ENCODE results near the gene PRDM4.

PRDM4 gene, protein sequence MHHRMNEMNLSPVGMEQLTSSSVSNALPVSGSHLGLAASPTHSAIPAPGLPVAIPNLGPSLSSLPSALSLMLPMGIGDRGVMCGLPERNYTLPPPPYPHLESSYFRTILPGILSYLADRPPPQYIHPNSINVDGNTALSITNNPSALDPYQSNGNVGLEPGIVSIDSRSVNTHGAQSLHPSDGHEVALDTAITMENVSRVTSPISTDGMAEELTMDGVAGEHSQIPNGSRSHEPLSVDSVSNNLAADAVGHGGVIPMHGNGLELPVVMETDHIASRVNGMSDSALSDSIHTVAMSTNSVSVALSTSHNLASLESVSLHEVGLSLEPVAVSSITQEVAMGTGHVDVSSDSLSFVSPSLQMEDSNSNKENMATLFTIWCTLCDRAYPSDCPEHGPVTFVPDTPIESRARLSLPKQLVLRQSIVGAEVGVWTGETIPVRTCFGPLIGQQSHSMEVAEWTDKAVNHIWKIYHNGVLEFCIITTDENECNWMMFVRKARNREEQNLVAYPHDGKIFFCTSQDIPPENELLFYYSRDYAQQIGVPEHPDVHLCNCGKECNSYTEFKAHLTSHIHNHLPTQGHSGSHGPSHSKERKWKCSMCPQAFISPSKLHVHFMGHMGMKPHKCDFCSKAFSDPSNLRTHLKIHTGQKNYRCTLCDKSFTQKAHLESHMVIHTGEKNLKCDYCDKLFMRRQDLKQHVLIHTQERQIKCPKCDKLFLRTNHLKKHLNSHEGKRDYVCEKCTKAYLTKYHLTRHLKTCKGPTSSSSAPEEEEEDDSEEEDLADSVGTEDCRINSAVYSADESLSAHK

DNA sequence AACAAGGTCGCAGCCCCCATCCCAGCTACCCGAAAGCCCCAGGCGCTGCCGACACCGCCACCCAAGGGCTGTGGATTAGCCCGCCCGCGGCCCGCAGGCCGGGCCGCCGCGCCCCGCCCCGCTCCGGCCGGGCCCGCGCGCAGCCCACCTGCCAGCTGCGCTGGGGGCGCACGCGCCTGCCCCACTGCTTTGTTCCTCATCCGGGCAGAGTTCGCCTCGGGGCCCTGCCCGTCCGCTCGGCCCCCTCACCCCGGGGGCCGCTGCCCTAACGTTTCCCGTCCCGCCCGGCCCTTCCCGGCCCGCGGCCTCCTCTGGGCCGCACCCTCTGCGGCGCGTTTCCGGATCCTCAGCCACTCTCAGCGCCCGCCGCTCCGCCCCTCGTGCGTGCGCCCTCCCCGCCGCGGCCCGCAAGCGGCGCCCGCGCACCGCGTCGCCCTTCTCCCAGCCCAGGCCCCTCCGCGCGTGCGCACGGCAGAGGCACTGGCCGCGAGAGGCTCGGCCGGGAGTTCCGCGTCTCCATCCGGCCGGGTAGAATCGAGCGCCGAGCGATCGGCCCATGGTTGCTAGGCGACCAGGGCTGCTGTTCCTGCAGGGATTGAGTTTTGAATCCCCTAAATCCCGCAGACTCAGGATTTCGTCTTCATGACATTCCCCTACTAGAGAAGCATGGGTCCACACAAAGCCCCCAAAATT is at the start of gene PRDM4:
Gene PRDM4 (minus strand): TSS at position 329 of the 693 bp plus-strand sequence. CDS start 622 bp downstream, outside the sequence.
- peak; percentile 48 for DNase-seq

DNA sequence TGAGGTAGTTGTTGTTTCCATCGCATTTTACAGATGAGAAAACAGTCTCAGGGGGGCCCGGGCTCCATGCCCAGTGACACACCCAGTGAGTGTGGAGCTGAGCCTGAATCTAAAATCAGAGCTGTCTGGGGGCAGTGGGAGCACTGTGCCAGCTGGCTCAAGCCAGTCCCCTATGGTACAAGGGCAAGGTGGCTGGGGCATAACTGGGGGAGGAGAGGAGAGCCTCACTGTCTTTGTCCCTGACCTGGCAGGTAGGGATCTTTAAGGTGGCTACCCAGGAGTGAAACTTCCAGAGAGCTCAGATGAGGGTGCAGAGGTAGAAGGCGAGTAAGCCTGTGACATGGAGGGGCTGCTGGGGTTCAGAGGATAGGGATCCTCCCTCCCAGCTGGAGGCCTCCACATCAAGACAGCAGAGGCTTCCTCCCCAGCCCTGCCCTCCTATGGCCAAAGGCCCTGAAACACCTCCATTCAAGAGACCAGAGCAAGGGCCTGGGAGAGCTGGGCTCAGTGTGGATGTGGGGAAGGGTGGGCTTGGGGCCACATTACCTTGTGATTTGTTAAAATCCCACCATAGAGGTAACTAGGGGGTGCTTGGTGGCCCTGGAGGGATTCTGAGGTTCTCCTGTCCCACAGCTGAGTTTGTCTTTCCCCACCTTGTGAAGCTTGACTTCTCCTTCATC is 46.7 kb upstream of the PRDM4 start:
- no peak for DNase-seq

DNA sequence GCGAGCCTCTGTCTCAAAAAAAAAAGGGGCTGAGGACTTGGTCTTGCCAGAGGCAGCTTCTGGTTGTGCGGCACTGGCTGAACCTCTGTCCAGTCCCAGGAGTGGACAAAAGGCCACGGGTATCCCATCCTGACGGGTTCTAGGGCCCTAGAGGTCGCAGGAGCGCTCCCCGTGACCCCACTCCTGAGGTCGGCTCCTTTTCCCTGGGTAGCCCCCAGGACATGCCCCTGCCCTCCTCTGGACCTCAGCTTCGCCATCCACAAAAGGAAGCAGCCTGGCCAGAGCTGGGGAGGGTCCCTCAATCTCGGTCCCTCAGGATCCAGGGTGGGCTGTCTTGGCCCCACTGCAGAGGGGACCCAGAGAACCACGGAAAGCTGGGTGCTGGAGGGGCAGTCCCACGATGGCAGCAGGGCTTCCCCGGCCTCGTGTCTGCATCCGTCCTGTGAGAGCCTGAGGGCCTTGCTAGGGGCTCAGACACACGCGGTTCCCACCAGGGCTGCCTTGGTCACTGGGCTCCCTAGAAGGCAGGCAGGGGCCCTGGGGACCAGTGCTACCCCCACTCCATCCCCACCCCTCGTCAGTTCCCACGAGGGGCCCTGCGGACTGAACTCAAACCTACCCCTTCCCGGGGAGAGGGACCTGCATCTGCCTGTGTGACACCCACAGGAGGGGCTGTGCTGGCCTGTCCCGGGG is 44.7 kb upstream of the PRDM4 start:
- no peak for DNase-seq

DNA sequence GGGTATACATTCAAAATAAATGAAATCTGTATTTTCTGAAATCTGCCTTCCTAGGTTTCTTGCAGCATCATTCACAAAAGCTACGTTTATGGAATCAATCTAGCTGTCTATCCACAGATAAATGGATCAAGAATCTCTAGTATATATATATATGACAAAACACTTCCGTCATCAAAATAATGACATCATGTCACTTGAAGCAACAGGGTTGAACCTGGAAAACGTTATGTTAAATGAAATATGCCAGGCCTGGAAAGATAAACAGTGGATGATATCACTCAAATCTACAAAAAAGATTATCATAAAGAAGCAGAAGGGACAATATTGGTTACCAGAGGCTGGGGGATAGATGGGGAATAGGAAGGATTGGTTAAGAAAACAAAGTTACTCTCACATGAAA is 42.2 kb upstream of the PRDM4 start:
- no peak for DNase-seq

DNA sequence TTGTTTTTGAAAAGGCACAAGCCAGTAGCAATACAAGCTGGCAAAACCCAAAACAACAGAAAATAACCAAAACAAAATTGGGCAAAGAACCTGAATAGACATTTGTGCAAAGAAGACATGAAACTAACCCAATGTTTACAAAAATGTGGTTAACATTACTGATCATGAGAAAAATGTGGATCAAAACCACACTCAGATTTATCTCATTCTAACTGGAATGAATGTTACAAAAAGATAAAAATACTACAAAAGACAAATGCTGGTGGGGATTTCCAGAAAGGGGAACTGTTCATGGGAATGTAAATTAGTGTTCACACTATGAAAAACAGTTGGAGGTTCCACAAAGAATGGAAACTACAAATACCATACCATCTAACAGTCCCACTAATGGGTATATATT is 40.2 kb upstream of the PRDM4 start:
- DNase-seq = no peak

DNA sequence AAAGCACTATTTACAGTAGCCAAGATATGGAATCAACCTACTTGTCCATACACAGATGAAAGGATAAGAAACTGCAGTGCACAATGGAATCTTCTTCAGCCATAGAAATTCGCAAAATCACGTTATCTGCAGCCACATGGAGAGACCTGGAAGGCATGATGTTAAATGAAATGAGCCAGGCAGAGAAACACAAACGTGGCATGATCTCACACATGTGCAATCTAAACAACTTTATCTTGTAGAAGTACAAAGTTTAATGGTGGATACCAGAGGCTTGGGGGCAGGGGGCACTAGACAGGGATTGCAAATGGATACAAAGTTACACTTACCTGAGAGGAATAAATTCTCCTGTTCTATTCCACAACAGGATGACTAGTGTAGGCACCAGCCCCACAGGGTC is 37.6 kb upstream of the PRDM4 start:
- no peak for DNase-seq

DNA sequence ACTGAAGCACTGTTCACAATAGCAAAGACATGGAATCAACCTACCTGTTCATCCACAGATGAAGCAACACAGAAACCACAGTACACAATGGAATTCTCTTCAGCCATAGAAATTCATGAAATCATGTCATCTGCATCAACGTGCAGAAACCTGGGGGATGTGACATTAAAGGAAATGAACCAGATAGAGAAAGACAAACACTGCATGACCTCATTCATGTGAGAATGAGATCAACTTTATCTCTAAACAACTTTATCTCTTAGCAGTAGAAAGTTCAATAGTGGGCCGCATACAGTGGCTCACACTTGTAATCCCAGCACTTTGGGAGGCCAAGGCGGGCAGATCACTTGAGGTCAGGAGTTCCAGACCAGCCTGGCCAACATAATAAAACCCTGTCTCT is 33.5 kb upstream of the PRDM4 start:
- no peak for DNase-seq

DNA sequence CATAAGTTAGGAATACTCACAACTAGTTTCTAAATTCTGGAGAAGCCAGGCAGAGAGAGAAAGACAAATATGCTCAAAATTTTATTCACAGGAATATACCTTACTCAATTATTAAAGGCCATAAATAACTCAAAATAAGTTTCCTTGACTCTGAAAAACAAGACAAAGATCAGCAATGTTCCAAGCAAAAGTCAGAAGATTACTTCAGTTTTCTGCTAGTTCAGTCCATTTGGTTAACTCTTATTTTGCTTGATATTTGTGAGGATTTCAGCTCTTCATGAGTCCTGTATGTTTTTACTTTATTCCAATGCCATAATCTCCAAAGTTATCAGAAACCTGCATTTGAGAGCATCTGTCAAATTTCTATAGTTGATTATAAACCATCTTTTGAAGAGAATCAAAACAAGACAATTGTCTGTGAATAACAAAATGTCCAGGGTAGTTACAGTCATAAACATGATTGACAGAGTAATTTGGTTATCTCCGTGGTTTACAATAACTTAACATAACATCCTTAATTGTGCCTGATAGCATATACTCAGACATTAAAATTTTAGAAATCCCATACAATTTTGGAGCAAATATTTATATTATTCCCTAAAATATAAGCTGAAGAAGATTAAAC is 30.6 kb upstream of the PRDM4 start:
- no peak for DNase-seq

DNA sequence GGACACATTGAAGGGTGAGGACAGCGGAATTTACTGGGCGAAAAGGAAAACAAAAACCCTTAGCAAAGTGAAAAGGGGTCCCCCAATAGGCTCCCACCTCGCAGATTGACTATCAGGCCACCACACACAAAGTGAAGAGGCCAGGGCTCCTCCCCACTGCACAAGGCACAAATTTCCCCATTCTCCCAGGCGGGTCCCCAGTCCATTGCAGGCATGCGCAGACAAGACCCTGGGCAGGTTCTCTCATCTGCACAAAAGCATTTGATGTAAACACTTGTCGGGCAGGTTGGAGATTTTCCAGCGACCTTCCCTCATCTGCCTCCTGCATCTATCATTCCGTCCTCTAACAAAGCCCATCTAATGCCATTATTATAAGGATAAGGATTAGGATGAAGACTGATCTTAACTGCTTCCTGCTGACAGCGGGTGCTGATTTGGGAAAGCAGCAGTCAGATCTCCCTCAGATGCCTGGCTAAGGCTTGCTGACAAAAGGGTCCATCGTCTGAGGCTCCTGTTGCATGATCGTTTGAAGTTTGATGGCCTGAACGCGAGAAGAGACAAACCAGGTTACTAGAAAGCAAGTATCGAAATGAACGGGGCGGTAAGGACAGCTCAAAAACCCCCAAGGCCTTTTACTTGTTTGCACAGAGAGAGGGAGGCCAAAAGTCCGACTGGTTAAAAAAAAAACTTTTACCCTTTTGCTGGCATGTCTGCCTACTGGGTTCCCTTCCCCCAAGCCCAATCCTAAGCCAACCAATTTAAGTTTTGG is 27.9 kb upstream of the PRDM4 start:
- DNase-seq = no peak

DNA sequence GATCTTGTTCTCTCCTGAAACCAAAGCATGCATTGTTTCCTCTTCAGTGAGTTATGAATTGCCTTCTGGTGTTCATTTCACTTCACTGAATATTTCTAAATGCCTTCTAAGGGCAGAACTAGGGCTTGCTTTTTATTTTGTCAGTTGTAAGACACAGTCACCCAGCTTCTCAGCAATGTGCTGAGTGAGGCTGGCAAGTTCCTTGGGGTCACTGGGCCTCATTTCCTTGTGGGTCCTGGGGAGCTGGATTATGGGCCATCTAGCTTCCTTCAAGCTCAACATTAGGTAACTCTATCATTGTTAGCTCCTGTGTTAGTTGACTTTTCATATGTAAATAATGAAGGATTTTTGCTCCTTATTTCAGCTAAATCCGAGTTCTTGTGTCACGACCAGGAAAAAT is 27.3 kb upstream of the PRDM4 start:
- DNase-seq = no peak

DNA sequence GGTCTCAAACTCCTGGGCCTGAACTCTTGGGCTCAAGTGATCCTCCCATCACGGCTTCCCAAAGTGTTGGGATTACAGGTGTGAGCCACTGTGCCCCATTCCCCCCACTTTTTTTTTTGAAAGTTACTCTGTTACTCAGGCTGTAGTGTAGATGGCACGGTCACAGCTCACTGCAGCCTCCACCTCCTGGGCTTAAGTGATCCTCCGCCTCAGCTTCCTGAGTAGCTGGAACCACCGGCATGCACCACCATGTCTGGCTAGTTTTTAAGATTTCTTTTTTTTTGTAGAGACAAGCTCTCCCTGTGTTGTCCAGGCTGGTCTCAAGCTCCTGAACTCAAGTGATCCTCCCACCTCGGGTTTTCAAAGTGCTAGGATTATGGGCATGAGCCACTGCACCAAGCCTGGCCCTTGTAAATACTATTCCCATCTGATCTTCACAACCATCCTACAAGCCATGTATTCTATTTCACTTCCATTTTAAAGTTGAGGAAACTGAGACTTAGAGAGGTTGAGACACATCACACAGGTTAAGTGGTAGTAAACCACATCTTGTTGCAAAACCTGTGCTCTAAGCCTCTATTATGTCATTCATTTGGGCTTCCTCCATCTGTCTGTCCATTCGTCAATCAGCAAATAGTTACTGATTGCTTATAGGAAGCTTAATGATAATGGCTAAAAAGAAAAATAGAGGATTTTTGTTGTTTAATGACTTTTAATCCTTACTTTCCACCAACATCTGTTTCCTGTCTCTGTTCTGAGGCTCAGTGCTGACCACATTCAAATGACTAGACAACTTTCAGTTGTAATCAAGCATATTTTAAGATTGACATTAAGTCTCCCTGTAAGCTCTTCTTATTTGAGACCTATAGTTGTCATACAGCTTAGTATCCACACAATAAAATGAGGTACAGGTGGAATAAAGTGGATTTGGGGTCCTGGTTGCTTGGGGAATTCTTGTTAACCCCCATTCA is 22.8 kb upstream of the PRDM4 start:
- DNase-seq = no peak

DNA sequence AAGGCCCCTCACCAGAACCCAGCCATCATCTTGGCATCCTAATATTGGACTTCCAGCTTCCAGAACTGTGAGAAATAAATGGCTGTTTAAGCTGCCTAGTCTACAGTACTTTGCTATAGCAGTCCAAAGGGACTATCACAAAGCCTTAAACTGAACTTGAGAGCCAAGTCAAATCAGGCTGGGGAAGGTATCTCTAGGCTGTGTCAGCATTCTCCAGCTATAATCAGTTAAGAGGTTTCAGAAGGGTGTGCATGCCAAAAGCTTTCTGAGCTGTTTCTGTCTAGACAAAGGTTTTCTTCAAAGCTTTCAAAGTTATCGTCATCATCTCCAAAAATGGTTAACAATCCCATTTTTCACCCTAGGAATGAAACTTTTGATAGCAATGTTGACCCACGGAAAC is 21.1 kb upstream of the PRDM4 start:
- no peak for DNase-seq

DNA sequence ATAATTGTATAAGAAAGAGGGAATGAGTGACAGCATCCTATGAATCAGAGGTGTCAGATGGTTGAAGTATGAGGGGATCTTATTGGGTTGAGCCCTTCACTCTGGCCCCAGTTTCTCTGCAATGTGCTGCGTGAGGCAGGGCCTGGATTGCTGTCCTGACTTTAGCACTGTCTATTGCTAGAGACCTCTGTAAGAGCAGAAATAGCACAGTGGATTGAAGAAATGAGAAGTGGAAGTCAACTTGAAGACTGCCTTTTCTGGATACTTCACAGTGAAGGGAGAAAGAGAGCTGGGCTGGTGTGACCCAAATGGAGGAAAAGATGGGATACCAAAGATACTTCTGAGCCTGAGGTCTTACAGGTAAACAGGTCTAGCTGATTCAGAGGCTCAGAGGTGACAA is 19.4 kb upstream of the PRDM4 start:
- DNase-seq = no peak

DNA sequence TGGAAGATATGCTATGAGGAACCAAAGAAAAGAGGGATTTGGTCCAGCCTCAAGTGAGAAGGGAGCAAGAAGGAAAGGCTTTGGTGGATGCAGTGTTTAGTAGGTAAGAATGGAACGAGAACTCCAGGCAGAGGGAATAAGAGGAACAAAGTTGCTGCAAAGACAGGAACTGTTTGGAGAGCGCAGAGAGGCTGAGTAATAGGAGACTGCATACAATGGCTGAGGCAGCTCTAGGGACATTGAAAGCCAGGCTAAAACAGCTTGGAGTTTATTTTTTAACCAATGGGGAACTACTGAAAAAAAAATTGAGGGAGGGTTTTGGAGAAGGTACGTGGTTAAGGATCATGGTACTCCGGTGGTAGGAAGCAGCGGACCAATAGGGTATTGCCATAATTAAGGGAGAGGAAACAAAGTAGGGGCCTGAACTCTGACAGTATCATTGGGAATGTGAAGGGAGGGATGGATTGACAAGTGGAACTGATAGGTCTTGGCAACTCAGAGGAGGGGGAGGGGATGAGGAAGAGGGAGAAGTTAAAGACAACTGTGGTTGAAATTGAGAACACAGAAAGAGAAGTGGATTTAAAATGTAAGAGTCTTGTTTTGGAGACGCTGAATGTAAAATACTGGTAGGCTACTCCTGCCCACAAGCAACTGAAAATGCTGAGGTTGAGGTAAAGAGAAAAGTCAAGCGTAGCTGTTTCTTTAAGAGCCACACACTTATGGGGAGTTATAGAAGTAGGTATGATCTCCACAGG is 18.3 kb upstream of the PRDM4 start:
- DNase-seq = no peak

DNA sequence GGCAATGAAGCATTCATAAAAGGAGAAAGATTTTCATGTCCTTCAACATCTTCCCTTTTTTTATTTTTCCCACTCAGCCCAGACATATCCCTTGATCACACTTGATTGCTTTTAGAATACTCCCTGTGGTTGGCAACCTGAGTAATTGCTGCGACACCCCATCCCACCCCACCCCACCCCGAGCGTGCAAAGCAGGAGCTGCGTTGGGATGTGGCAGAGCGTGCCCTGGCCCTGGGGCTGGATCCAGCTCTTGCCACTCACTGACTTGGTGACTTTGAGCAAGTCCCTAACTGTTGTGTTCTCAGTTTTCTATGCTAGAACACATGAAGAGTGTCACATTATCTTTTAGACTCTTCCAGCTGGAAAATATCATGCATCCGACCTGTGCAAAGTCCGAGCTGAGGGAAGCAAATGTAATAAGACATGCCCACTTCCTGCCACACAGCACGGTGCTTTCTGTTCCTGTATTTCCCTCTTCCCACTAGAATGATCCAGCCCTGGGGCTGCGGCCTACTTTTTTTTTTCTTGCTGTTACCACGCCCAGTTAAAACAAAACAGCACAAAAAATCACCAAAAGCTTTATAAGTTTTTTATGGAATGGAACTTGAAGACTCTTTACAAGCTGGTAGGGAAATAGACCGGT is 17.6 kb upstream of the PRDM4 start:
- DNase-seq = no peak

DNA sequence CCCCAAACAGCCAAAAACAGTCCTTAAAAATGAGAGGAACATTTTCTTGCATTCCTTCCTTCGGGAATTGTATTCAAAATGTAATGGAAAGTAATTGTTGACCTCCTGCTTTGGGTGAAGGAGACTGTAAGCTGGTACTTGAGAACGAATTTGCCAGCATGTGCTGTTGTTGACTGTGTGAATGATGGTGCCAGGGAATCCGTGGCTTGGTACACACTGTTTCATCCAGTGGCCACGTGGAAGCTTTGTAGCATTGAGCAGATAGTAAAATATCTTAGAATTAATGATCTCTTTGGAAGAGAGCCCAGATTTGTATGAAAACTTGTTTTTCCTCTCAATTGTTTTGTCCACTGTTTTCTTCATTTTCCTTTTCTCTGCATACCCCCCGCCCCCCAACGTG is 15.2 kb upstream of the PRDM4 start:
- DNase-seq = no peak

DNA sequence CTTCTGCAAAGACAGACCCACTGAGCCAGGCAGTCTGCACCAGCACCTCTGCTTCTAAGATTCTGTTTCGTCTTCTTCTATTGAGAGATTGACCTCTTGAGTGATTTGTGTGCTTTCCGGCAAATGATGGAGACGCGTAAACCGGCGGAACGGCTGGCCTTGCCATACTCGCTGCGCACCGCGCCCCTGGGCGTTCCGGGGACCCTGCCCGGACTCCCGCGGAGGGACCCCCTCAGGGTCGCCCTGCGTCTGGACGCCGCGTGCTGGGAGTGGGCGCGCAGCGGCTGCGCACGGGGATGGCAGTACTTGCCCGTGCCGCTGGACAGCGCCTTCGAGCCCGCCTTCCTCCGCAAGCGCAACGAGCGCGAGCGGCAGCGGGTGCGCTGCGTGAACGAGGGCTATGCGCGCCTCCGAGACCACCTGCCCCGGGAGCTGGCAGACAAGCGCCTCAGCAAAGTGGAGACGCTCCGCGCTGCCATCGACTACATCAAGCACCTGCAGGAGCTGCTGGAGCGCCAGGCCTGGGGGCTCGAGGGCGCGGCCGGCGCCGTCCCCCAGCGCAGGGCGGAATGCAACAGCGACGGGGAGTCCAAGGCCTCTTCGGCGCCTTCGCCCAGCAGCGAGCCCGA is 14.3 kb upstream of the PRDM4 start:
- no peak for DNase-seq

Measured in NCI-H524 treated with DMSO at 0.1 percent for 48 hours (cell line).